Stimulated activated CD4-positive, alpha-beta T cell treated with anti-CD3 and anti-CD28 coated beads, Interleukin-1b, Interleukin-23, amount 100 ng/mL, for 4 hours (primary cell): Measurements from ENCODE around the gene STARD10.

Source experiments
- DNase-seq, 2 donors: peaks; one replicate each; pipeline ENCODE4 v3.0.0-alpha.2; 2020; ENCODE audit warnings: low read depth in 2 of 2

STARD10 gene

GRCh38 chr11:72724851-72725723 lies 68.8 kb downstream of the STARD10 start:
- peak; percentile 55 to 83 for DNase-seq

DNA sequence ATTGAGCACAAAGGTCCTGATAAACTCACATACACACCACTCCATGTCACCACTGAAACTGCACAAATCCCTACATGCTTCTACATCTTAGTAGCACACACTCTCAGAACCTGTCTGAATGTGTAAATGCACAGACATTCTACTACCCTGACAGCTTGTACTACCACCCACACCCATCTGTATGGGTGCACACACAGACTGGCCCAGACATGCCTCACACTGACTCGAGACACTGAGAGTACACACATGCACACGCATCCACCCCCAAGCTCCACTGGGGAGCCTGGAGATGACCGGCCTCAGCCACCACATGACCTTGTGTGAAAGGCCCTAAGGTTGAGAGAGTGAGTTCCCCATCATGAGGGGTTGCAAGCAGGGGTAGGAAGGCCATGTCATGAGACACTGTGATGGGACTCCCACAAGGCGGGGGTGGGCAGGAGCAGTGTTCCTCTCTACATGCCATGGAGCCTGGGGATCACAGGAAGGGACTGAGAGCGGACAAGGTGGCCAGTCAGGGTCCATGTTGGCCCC lies 69.8 kb downstream of the STARD10 start:
- DNase-seq, result no peak

DNA sequence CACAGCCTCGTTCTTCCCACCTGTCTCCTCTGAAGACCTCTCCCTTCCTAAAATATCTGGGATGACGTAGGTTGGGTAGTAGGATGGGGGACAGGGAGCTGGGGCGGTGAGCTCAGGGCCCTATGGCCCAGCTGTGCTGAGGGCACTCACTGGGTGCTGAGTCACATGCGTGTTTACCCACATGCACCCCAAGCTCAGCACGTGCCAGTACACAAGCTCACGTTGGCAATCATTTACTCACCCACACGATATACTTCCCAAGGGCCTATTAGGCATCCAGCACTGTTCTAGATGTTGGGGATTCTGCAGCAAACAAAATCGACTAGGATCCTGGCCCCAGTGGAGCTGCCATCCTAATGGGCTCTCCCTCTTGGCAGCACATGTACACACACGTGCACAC lies 70.3 kb downstream of the STARD10 start:
- no peak for DNase-seq

GRCh38 chr11:72722050-72722748 lies 71.6 kb downstream of the STARD10 start:
- DNase-seq, result peak; percentile 67 to 76

DNA sequence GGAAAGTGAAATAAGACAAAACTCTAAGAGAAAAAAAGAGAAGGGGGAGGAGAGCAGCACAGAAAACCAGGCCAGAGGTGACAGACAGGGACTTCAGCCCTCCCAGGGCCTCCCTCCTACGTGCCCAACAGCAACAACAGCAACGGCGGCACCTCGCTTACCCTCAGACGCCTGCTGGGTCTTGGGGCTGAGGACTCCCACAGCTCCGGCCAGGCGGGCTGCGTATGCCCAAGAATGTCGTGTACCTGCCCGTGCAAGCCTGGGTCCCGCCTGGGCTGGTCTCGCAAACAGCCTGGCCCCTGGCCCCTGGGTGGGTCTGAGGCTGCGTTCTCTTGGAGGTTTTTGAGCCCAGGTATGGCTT lies 72.2 kb downstream of the STARD10 start:
- no peak for DNase-seq

GRCh38 chr11:72721276-72721675 lies 72.6 kb downstream of the STARD10 start:
- DNase-seq, result no peak

- no peak for DNase-seq
These were observed 73.1 kb downstream of the STARD10 start for GRCh38 chr11:72720784-72721183.

GRCh38 chr11:72720047-72720446 lies 73.8 kb downstream of the STARD10 start:
- no peak for DNase-seq

- no peak for DNase-seq
These were observed 74.3 kb downstream of the STARD10 start for GRCh38 chr11:72719551-72719950.

DNA sequence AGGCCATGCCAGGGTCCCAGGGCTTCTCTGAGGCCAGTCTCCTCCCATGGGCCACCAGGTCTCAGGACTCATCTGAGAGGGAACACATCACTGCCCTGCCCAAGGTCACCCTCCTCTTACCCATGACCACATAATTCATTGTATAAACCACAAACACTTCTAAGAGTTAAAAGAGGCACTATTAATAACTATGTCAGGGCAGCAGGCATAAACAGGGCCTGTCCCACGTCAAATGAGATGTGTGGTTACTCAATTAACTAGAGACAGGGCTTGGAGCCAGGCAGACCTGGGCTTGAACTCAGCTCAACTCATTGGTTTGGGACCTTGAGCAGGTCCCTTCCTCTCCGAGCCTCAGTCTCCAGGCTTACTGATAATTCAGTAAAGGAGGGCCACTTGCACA lies 74.7 kb downstream of the STARD10 start:
- no peak for DNase-seq

GRCh38 chr11:72718101-72718501 lies 75.7 kb downstream of the STARD10 start:
- DNase-seq, result no peak

- DNase-seq, result no peak
These were observed 76.9 kb downstream of the STARD10 start for GRCh38 chr11:72716788-72717435.

GRCh38 chr11:72716290-72716689 lies 77.6 kb downstream of the STARD10 start:
- DNase-seq, result no peak

GRCh38 chr11:72712841-72713240 lies 81.0 kb downstream of the STARD10 start:
- DNase-seq, result no peak

GRCh38 chr11:72712168-72712751 lies 81.6 kb downstream of the STARD10 start:
- DNase-seq, result no peak

DNA sequence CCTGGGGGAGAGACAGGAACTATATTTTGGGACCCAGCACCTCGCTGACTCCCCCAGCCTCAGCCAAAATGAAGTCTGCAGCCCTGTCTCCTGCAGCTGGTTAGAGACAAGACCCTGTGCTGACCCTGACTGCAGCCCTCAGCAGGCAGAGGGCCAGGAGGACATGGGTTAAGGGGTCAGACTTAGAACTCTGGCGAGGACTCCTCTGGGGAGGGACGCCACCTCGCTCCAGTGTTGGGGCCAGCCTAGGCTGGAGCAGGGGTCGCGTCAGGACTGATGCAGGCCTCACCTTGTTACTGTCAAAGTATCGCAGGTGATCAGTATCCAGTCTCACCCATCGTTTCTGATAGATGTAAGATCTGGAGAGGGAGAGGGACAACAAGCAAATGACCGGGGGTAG lies 82.7 kb downstream of the STARD10 start:
- no peak for DNase-seq

DNA sequence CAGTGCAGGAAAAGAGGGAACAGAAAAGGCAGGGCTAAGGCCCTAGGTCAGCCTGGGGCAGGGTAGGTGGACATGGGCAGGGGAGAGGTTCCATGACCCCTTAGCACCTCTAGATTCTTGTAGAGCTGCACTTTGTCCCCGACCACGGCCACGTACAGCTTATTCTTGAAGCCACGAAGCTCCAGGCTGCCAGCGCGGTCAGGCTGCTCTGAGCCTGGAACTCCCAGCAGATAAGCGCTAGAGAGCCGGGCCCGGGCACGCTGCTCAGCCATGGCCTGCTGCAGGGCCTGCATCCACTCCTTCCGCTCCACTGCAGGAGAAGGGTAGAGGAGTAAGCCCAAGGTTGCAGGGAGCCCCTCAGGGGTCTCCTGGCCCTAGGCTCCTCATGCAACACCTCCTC lies 83.6 kb downstream of the STARD10 start:
- no peak for DNase-seq

GRCh38 chr11:72709478-72710238 lies 84.2 kb downstream of the STARD10 start:
- no peak for DNase-seq

GRCh38 chr11:72707032-72707431 lies 86.8 kb downstream of the STARD10 start:
- DNase-seq, result no peak

GRCh38 chr11:72706579-72706978 lies 87.3 kb downstream of the STARD10 start:
- no peak for DNase-seq
